Upper lobe of left lung (tissue), 4 donors: ENCODE measurements around the gene PPIL6.

Experiments used
- CTCF ChIP-seq, 6 experiments: fragments of 450-650 bp in 4 of 6; fragments of 200-600 bp in 2 of 6; sonication (generic) in 2 of 6; IDR thresholded peaks; one replicate each; pipeline ENCODE4 v1.5.1; 2016 to 2019; ENCODE audit warnings: antibody characterized with exemption in 6 of 6
- POLR2A ChIP-seq, 4 donors: fragments of 450-650 bp; IDR thresholded peaks; one replicate each; pipeline ENCODE4 v1.5.1; 2016 to 2017; ENCODE audit warnings: antibody characterized with exemption in 4 of 4, mild to moderate bottlenecking in 2 of 4
- POLR2AphosphoS5 ChIP-seq, 2 donors: sonication (generic); formaldehyde crosslinking; IDR thresholded peaks; one replicate each; pipeline ENCODE4 v1.5.1; 2017; ENCODE audit warnings: antibody characterized with exemption in 2 of 2

GRCh38 chr6:109478841-109479624 is 38.6 kb upstream of the PPIL6 start:
- TF ChIP-seq POLR2A (IDR thresholded peaks at IDR 0.05) = no peak
- TF ChIP-seq CTCF (IDR thresholded peaks at IDR 0.05) = no peak
- TF ChIP-seq POLR2AphosphoS5 (IDR thresholded peaks at IDR 0.05) = no peak
